ENCODE results near the gene CPPED1. TPM values are rescaled to one million over a fixed set of nuclear protein-coding genes. Genes with fewer than 3 reads are reported as not detected.

Gene CPPED1, protein sequence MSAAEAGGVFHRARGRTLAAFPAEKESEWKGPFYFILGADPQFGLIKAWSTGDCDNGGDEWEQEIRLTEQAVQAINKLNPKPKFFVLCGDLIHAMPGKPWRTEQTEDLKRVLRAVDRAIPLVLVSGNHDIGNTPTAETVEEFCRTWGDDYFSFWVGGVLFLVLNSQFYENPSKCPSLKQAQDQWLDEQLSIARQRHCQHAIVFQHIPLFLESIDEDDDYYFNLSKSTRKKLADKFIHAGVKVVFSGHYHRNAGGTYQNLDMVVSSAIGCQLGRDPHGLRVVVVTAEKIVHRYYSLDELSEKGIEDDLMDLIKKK
- total RNA-seq, result 10 to 100 TPM; 30.6 to 32.0 TPM

GRCh38 chr16:12803203-12804093 is at the start of gene CPPED1:
Gene CPPED1 (minus strand): TSS chr16:12803887. CDS start chr16:12803776, 111 bp downstream.

Small RNAs within 50 kb of the gene (small RNA-seq; reads per million reads assigned to genes)
- 0 reads per million in 2 donors for gene MIR4718
- 0 reads per million in 2 donors for gene RF00443

Other genes starting within 250 kb of the CPPED1 start
- gene SHISA9, start 97.7 kb upstream of the CPPED1 start, total RNA-seq, result not detected

All from melanocyte of skin (primary cell).